HepG2 (cell line): Measurements from ENCODE around the gene DGKG. TPM values are rescaled to one million over a fixed set of nuclear protein-coding genes. Genes with fewer than 3 reads are reported as not detected.

Experiments used
- BRD4 ChIP-seq: sonication (generic); formaldehyde crosslinking; IDR thresholded peaks from 2 replicates; pipeline ENCODE4 v1.4.0; 2020; ENCODE audit warnings: missing genetic modification reagents
- GTF3A ChIP-seq: sonication (generic); formaldehyde crosslinking; conservative IDR thresholded peaks from 2 replicates; pipeline ENCODE4 v1.4.0; 2020; ENCODE audit warnings: mild to moderate bottlenecking, missing genetic modification reagents
- NR1H2 ChIP-seq: sonication (generic); formaldehyde crosslinking; IDR thresholded peaks from 2 replicates; pipeline ENCODE4 v1.8.1; 2022; ENCODE audit warnings: low read depth, missing genetic modification reagents, borderline replicate concordance
- ZBTB7A ChIP-seq: sonication (generic); formaldehyde crosslinking; IDR thresholded peaks from 2 replicates; pipeline ENCODE4 v1.8.0; 2022; ENCODE audit warnings: mild to moderate bottlenecking, missing genetic modification reagents
- ZKSCAN5 ChIP-seq: sonication (generic); formaldehyde crosslinking; IDR thresholded peaks from 2 replicates; pipeline ENCODE4 v1.5.1; 2020; ENCODE audit warnings: mild to moderate bottlenecking, missing genetic modification reagents
- ZNF143 ChIP-seq: sonication (generic); formaldehyde crosslinking; IDR thresholded peaks from 2 replicates; pipeline ENCODE4 v1.4.0; 2020; ENCODE audit warnings: missing genetic modification reagents
- ZSCAN30 ChIP-seq: sonication (generic); formaldehyde crosslinking; IDR thresholded peaks from 2 replicates; pipeline ENCODE4 v1.5.0; 2020; ENCODE audit warnings: mild to moderate bottlenecking, missing genetic modification reagents
- polyA plus RNA-seq, 8 experiments: library from polyadenylated mRNA; depleted of rRNA in 3 of 8; stranded (reverse) in 7 of 8; unstranded in 1 of 8; fragments of >200 nt; fragmentation: Illumina TruSeq in 4 of 8; extraction: Trizol in 4 of 8; gene quantifications; 2 replicates each; pipeline versions ENCODE4 v1.2.1 to v1.2.3, GENCODE V29; 2011 to 2016; ENCODE audit warnings: low read depth in 4 of 8, missing spikeins in 1 of 8, mixed read lengths in 1 of 8; ENCODE audit not compliant: insufficient read depth in 1 of 8
- total RNA-seq, 5 experiments: library from RNA; depleted of rRNA; stranded (reverse); fragments of >200 nt; fragmentation: Illumina TruSeq; extraction: Trizol; gene quantifications; 2 replicates each; pipeline ENCODE4 v1.2.3, GENCODE V29; 2016; ENCODE audit warnings: low read depth in 1 of 5
- TF ChIP-seq, protein P1 (sequence below), 2 experiments: sonication (generic) in 1 of 2; formaldehyde crosslinking in 1 of 2; IDR thresholded peaks; 2 replicates each; pipeline versions ENCODE4 v1.4.0 to v1.6.1; 2016 to 2020; ENCODE audit warnings: borderline replicate concordance in 1 of 2, low read depth in 1 of 2, mild to moderate bottlenecking in 1 of 2, missing genetic modification reagents in 1 of 2
- TF ChIP-seq, protein P2 (sequence below): sonication (generic); formaldehyde crosslinking; IDR thresholded peaks from 2 replicates; pipeline ENCODE4 v1.9.0; 2022; ENCODE audit warnings: missing genetic modification reagents, mild to moderate bottlenecking, borderline replicate concordance
- TF ChIP-seq, protein P3 (sequence below): sonication (generic); formaldehyde crosslinking; conservative IDR thresholded peaks from 2 replicates; pipeline ENCODE4 v1.4.0; 2020; ENCODE audit warnings: mild to moderate bottlenecking, missing genetic modification reagents, moderate library complexity
- TF ChIP-seq, protein P4 (sequence below): IDR thresholded peaks from 2 replicates; pipeline ENCODE4 v1.6.1; 2016; ENCODE audit warnings: missing compliant biosample characterization, missing genetic modification reagents, borderline replicate concordance

DGKG gene
- total and polyA plus RNA-seq, 2 of the 13 experiments (the other 11 are each of a cell fraction or from before 2014, with no cell fraction given) = 3.8 to 6.2 TPM

DNA sequence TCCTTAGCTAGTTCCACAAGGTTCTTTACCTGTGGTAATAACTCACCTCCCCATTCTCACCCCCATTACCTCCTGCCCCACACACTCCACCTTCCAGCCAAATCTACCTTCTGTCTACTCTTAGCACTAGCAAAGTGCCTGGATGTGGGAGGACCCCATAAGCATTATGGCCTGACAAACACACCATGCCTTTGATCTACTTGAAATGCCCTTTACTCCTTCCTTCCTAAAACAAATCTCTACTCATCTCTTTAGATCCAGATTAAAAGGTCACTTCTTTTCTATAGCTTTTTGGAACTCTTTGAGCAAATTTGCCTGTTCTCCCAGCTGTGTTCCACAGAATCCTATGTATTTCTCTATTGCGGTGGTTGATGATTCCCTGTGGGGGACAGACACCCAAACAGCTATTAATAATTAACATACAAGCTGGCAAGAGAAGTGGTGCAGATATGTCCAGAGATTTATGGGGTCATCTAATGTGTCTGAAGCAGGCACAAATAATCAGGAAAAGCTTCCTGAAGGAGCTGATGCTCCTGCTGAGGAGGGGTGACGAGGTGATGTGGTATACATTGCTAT is 34.0 kb downstream of the DGKG start (continued):
- TF ChIP-seq, protein P1, sequence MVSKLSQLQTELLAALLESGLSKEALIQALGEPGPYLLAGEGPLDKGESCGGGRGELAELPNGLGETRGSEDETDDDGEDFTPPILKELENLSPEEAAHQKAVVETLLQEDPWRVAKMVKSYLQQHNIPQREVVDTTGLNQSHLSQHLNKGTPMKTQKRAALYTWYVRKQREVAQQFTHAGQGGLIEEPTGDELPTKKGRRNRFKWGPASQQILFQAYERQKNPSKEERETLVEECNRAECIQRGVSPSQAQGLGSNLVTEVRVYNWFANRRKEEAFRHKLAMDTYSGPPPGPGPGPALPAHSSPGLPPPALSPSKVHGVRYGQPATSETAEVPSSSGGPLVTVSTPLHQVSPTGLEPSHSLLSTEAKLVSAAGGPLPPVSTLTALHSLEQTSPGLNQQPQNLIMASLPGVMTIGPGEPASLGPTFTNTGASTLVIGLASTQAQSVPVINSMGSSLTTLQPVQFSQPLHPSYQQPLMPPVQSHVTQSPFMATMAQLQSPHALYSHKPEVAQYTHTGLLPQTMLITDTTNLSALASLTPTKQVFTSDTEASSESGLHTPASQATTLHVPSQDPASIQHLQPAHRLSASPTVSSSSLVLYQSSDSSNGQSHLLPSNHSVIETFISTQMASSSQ (IDR thresholded peaks at IDR 0.05; ENCODE audit: low read depth) = peak; percentile 66; the same call in 1 of the 2 replicates
- TF ChIP-seq, protein P1 (CRISPR knock-in tag; IDR thresholded peaks at IDR 0.05; ENCODE audit: borderline replicate concordance) = peak; percentile 49; the same call in 1 of the 2 replicates
- TF ChIP-seq ZKSCAN5 (CRISPR knock-in tag) (peak; percentile 93), ZBTB7A (no peak), NR1H2 (CRISPR knock-in tag) (no peak), ZNF143 (no peak), BRD4 (no peak), ZSCAN30 (CRISPR knock-in tag) (no peak), GTF3A (no peak)
- TF ChIP-seq, protein P2, sequence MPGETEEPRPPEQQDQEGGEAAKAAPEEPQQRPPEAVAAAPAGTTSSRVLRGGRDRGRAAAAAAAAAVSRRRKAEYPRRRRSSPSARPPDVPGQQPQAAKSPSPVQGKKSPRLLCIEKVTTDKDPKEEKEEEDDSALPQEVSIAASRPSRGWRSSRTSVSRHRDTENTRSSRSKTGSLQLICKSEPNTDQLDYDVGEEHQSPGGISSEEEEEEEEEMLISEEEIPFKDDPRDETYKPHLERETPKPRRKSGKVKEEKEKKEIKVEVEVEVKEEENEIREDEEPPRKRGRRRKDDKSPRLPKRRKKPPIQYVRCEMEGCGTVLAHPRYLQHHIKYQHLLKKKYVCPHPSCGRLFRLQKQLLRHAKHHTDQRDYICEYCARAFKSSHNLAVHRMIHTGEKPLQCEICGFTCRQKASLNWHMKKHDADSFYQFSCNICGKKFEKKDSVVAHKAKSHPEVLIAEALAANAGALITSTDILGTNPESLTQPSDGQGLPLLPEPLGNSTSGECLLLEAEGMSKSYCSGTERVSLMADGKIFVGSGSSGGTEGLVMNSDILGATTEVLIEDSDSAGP (CRISPR knock-in tag) = no peak
- TF ChIP-seq, protein P3, sequence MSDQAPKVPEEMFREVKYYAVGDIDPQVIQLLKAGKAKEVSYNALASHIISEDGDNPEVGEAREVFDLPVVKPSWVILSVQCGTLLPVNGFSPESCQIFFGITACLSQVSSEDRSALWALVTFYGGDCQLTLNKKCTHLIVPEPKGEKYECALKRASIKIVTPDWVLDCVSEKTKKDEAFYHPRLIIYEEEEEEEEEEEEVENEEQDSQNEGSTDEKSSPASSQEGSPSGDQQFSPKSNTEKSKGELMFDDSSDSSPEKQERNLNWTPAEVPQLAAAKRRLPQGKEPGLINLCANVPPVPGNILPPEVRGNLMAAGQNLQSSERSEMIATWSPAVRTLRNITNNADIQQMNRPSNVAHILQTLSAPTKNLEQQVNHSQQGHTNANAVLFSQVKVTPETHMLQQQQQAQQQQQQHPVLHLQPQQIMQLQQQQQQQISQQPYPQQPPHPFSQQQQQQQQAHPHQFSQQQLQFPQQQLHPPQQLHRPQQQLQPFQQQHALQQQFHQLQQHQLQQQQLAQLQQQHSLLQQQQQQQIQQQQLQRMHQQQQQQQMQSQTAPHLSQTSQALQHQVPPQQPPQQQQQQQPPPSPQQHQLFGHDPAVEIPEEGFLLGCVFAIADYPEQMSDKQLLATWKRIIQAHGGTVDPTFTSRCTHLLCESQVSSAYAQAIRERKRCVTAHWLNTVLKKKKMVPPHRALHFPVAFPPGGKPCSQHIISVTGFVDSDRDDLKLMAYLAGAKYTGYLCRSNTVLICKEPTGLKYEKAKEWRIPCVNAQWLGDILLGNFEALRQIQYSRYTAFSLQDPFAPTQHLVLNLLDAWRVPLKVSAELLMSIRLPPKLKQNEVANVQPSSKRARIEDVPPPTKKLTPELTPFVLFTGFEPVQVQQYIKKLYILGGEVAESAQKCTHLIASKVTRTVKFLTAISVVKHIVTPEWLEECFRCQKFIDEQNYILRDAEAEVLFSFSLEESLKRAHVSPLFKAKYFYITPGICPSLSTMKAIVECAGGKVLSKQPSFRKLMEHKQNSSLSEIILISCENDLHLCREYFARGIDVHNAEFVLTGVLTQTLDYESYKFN (CRISPR knock-in tag) = peak; percentile 67
- TF ChIP-seq, protein P4, sequence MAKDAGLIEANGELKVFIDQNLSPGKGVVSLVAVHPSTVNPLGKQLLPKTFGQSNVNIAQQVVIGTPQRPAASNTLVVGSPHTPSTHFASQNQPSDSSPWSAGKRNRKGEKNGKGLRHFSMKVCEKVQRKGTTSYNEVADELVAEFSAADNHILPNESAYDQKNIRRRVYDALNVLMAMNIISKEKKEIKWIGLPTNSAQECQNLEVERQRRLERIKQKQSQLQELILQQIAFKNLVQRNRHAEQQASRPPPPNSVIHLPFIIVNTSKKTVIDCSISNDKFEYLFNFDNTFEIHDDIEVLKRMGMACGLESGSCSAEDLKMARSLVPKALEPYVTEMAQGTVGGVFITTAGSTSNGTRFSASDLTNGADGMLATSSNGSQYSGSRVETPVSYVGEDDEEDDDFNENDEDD (CRISPR knock-in tag) = no peak
